Activated CD4-positive, alpha-beta T cell treated with anti-CD3 and anti-CD28 coated beads, Interleukin-2, amount 50 U/mL, for 1 hour (primary cell): ENCODE data around the gene HSPA1L.
A peak's percentile ranks its signal among the peaks of the same experiment; 100 is the strongest.
"Not testable (repeated sequence)": the region's sequence is repeated elsewhere in the genome, so short reads cannot be mapped to it uniquely, and the experiment has no call there.

ENCODE experiments used
- DNase-seq: peaks from one replicate; pipeline ENCODE4 v3.0.0-alpha.2; 2020

Gene HSPA1L

GRCh38 chr6:31811645-31812044, 3.4 kb downstream of the HSPA1L start:
- DNase-seq, result no peak

GRCh38 chr6:31808599-31808998, 6.5 kb downstream of the HSPA1L start:
- DNase-seq, result not testable (repeated sequence)

- peak; percentile 95 for DNase-seq
These were observed 8.4 kb downstream of the HSPA1L start, which contains the start of gene LSM2 for GRCh38 chr6:31806470-31807272. Gene LSM2, minus strand, starts transcription at chr6:31806966. Its CDS starts 209 bp downstream, at chr6:31806757.

GRCh38 chr6:31805939-31806469, 9.1 kb downstream of the HSPA1L start:
- no peak for DNase-seq

- not testable (repeated sequence) for DNase-seq
These were observed 13.8 kb downstream of the HSPA1L start for GRCh38 chr6:31801031-31801927.

GRCh38 chr6:31799781-31800180, 15.3 kb downstream of the HSPA1L start:
- no peak for DNase-seq

GRCh38 chr6:31797588-31797987, 17.5 kb downstream of the HSPA1L start:
- peak; percentile 19 for DNase-seq

- DNase-seq, result no peak
These were observed 18.1 kb downstream of the HSPA1L start for GRCh38 chr6:31796993-31797385.

GRCh38 chr6:31795616-31796298, 19.3 kb downstream of the HSPA1L start, which contains the start of gene VARS1:
Gene VARS1, minus strand, starts transcription at chr6:31795752. Its CDS starts 535 bp downstream, at chr6:31795217.
- DNase-seq, result peak; percentile 80

GRCh38 chr6:31794866-31795615, 20.0 kb downstream of the HSPA1L start:
- DNase-seq, result no peak

GRCh38 chr6:31794294-31794865, 20.7 kb downstream of the HSPA1L start:
- no peak for DNase-seq

- not testable (repeated sequence) for DNase-seq
These were observed 21.2 kb downstream of the HSPA1L start for GRCh38 chr6:31793927-31794245.

GRCh38 chr6:31792761-31793171, 22.3 kb downstream of the HSPA1L start:
- DNase-seq, result no peak

GRCh38 chr6:31792090-31792374, 23.1 kb downstream of the HSPA1L start:
- no peak for DNase-seq

- peak; percentile 33 for DNase-seq
These were observed 23.6 kb downstream of the HSPA1L start for GRCh38 chr6:31791324-31792089.

GRCh38 chr6:31785475-31785874, 29.6 kb downstream of the HSPA1L start:
- no peak for DNase-seq

- DNase-seq, result no peak
These were observed 30.8 kb downstream of the HSPA1L start for GRCh38 chr6:31784098-31784925.

- DNase-seq, result no peak
These were observed 32.8 kb downstream of the HSPA1L start for GRCh38 chr6:31782126-31782855.
